ENCODE results near the gene ALDH1B1. TPM values are rescaled to one million over a fixed set of nuclear protein-coding genes. Genes with fewer than 3 reads are reported as not detected.

ALDH1B1 gene
- total RNA-seq, 4 donors from 2014 or later = 130 to 432 (median 156) TPM

DNA sequence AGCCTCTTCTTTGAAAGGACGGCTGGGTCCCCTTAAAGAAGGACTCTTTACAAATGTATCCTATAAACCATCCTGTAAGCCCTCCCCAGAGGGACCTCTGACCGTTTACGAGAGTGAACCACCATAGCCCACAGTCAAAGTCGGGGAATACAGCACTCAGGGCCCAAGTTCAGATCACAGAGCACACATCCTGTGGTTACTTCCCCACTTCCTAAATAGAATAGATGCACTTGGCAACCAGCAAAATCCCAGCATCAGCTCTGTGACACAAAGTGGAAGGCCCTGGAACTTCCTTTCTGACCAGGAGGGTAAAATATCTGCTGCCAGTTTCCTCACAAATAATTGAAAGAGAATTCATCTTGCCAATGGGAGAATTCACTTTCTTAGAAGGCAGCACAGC lies 38.6 kb downstream of the ALDH1B1 start:
- TF ChIP-seq POLR2A (IDR thresholded peaks at IDR 0.05) (no peak), POLR2AphosphoS5 (IDR thresholded peaks at IDR 0.05) (no peak), EP300 (IDR thresholded peaks at IDR 0.05) (no peak)
- TF ChIP-seq, protein P1, sequence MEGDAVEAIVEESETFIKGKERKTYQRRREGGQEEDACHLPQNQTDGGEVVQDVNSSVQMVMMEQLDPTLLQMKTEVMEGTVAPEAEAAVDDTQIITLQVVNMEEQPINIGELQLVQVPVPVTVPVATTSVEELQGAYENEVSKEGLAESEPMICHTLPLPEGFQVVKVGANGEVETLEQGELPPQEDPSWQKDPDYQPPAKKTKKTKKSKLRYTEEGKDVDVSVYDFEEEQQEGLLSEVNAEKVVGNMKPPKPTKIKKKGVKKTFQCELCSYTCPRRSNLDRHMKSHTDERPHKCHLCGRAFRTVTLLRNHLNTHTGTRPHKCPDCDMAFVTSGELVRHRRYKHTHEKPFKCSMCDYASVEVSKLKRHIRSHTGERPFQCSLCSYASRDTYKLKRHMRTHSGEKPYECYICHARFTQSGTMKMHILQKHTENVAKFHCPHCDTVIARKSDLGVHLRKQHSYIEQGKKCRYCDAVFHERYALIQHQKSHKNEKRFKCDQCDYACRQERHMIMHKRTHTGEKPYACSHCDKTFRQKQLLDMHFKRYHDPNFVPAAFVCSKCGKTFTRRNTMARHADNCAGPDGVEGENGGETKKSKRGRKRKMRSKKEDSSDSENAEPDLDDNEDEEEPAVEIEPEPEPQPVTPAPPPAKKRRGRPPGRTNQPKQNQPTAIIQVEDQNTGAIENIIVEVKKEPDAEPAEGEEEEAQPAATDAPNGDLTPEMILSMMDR (IDR thresholded peaks at IDR 0.05) = no peak
- 80% methylated on average over 1 of the region's 4 CpGs; no CpG with 5 or more reads in 1 of the 2 donors for WGBS, 2 donors (ENCODE audit: low coverage in 1 of 2)
- Histone ChIP-seq H3K4me3 (no peak overlapping the region), H3K27me3 (peaks cover 22% of the 10 kb centered on the region), H3K9me3 (no peaks in the 10 kb centered on the region), H3K36me3 (no peaks in the 10 kb centered on the region), H3K27ac (no peak overlapping the region), H3K4me1 (no peaks in the 10 kb centered on the region)
- ATAC-seq = no peak

DNA sequence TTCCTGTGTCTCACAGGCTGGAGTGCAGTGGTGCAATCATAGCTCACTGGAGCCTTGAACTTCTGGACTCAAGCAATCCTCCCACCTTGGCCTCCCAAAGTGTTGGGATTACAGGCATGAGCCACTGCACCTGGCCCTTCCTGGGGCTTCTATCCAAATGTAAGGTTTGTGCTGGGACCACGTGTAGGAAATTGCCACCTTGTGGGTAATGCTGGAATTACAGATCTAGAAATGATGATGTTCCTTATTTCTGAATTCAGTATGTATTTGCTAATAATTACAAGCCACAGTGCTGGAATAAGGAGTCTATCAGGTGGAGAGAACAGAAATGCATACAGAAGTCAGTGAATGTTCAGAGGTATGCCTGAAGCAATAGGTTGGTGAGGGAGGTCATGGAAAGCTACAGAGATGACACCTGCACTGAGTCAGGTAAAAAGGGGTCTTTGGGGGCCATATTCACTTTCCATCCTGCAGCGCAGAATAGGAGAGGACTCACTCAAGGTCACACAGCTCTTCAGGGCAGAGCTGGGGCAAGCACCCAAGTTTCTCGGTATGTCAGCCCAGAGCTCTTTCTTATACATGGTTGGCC lies 40.5 kb downstream of the ALDH1B1 start:
- H3K36me3 ChIP-seq = no peaks in the 10 kb centered on the region
- no peak for TF ChIP-seq POLR2AphosphoS5 (IDR thresholded peaks at IDR 0.05)
- TF ChIP-seq, protein P1 (IDR thresholded peaks at IDR 0.05) = peak; percentile 39 to 69 (median 59)
- H3K4me3 ChIP-seq = no peak overlapping the region
- H3K27me3 ChIP-seq = peaks cover 5% of the 10 kb centered on the region
- 33 to 88% methylated on average over 1 to 3 of the region's 3 CpGs for WGBS, 2 donors (ENCODE audit: low coverage in 1 of 2)
- no peaks in the 10 kb centered on the region for H3K9me3 ChIP-seq
- ATAC-seq = no peak
- H3K27ac ChIP-seq = no peak overlapping the region
- H3K4me1 ChIP-seq = no peaks in the 10 kb centered on the region

DNA sequence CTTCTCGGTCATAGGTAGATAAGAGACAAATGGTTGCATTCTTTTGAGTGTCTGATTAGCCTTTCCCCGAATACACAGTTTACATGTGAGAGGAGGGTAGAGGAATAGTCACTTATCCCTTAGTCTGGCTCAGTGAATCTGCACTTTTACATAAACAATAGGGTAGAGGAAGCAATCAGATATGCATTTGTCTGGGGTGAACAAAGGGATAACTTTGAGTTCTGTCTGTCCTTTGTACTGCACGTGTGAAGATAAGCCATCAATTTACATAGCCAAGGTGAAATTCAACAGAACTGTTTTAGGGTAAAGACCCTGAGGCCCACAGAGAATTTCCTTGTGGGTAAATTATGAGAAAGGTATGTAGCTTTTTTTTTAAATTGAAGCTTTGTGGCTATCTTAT lies 41.9 kb downstream of the ALDH1B1 start:
- Histone ChIP-seq H3K36me3 (no peaks in the 10 kb centered on the region), H3K27ac (no peak overlapping the region), H3K4me3 (no peak overlapping the region), H3K4me1 (no peaks in the 10 kb centered on the region), H3K9me3 (no peaks in the 10 kb centered on the region), H3K27me3 (peaks cover 6% of the 10 kb centered on the region)
- 39 to 42% methylated on average over 2 to 3 of the region's 3 CpGs for WGBS, 2 donors (ENCODE audit: low coverage in 1 of 2)
- TF ChIP-seq POLR2AphosphoS5 (IDR thresholded peaks at IDR 0.05) = no peak
- no peak for ATAC-seq

DNA sequence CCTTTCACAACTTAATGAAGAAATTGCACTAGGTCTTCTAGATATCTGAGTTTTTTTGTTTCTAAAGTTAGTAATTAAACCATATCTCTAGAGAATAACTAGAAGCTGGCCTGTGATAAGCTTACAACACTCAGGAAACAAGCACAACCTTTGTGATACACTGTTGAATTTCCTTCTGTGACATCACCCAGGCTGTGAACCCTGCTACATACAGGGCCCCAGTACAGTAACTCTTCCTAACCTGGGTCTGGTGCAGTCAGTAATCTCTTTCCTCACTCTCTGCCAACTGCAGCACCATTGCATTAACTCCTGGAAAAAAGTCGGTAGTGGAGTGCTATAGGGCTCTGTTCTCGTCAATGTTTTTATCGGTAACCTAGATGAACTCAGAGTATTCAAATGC lies 42.4 kb downstream of the ALDH1B1 start:
- 71 to 92% methylated on average over 3 of the region's 3 CpGs for WGBS, 2 donors (ENCODE audit: low coverage in 1 of 2)
- Histone ChIP-seq H3K4me1 (no peaks in the 10 kb centered on the region), H3K27ac (no peak overlapping the region), H3K27me3 (peaks cover 6% of the 10 kb centered on the region), H3K4me3 (no peak overlapping the region), H3K36me3 (no peaks in the 10 kb centered on the region), H3K9me3 (no peaks in the 10 kb centered on the region)
- TF ChIP-seq EP300 (IDR thresholded peaks at IDR 0.05) (no peak), POLR2AphosphoS5 (IDR thresholded peaks at IDR 0.05) (no peak), POLR2A (IDR thresholded peaks at IDR 0.05) (no peak)
- TF ChIP-seq, protein P1 (IDR thresholded peaks at IDR 0.05) = no peak
- no peak for ATAC-seq

DNA sequence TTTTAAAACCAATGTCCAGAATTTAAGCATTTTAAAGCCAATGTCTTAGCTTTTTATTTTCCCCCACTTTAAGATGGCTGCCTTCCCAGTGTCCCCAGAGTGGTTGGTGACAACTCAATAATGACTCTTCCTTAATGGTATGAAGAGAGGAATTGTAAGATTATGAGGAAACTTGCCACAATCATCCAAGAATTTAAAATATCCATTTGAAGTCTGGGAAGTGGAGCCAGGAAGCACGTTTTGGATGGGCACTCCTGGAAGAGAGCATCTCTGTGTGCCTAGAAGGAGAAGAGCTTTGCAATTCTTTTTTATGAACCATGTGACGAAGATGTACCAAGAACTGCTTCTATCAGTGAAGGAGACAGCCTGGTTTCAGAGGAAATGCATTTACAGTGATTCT lies 43.0 kb downstream of the ALDH1B1 start:
- Histone ChIP-seq H3K4me3 (no peak overlapping the region), H3K27me3 (peaks cover 7% of the 10 kb centered on the region), H3K4me1 (no peaks in the 10 kb centered on the region), H3K9me3 (no peaks in the 10 kb centered on the region), H3K36me3 (no peaks in the 10 kb centered on the region), H3K27ac (no peak overlapping the region)
- no peak for ATAC-seq
- TF ChIP-seq POLR2AphosphoS5 (IDR thresholded peaks at IDR 0.05) (no peak), POLR2A (IDR thresholded peaks at IDR 0.05) (no peak), EP300 (IDR thresholded peaks at IDR 0.05) (no peak)
- TF ChIP-seq, protein P1 (IDR thresholded peaks at IDR 0.05) = no peak
- WGBS, 2 donors (ENCODE audit: low coverage in 1 of 2) = 55 to 57% methylated on average over 1 to 2 of the region's 2 CpGs
